Thymus (tissue), 11 donors: ENCODE data around the gene IL1RAPL1. TPM values are rescaled to one million over a fixed set of nuclear protein-coding genes. Genes with fewer than 3 reads are reported as not detected.

ENCODE experiments used
- DNase-seq, 9 donors: peaks; one replicate each; pipeline ENCODE4 v3.0.0-alpha.2; 2013; ENCODE audit warnings: low spot score in 9 of 9, low read depth in 6 of 9, missing footprints in 1 of 9
- H3K27ac ChIP-seq, 2 donors: one replicate each; pipeline ENCODE4 v1.5.1; 2013; ENCODE audit warnings: control low read depth in 1 of 2, low read depth in 1 of 2, low read length in 1 of 2, mild to moderate bottlenecking in 1 of 2, moderate library complexity in 1 of 2
- H3K27me3 ChIP-seq, 2 donors: one replicate each; pipeline ENCODE4 v1.5.1; 2013; ENCODE audit warnings: low read length in 1 of 2; ENCODE audit not compliant: control insufficient read depth in 2 of 2, insufficient read depth in 1 of 2
- H3K36me3 ChIP-seq, 2 donors: one replicate each; pipeline ENCODE4 v1.5.1; 2013; ENCODE audit warnings: low read length in 1 of 2, mild to moderate bottlenecking in 1 of 2, moderate library complexity in 1 of 2; ENCODE audit not compliant: control insufficient read depth in 2 of 2, insufficient read depth in 2 of 2
- H3K4me1 ChIP-seq, 2 donors: one replicate each; pipeline ENCODE4 v1.5.1; 2013; ENCODE audit warnings: low read length in 2 of 2; ENCODE audit not compliant: control insufficient read depth in 2 of 2, insufficient read depth in 2 of 2
- H3K4me3 ChIP-seq, 2 donors: one replicate each; pipeline ENCODE4 v1.5.1; 2013; ENCODE audit warnings: low read length in 2 of 2, control low read depth in 1 of 2, mild to moderate bottlenecking in 1 of 2
- H3K9me3 ChIP-seq, 2 donors: one replicate each; pipeline ENCODE4 v1.5.1; 2013; ENCODE audit warnings: low read length in 1 of 2, mild to moderate bottlenecking in 1 of 2; ENCODE audit not compliant: control insufficient read depth in 2 of 2, insufficient read depth in 1 of 2
- WGBS: extraction: QIAGEN DNeasy Blood & Tissue Kit; methylation state at CpG from one replicate; pipeline ENCODE4 v1.1.7; 2013; 5-methylcytosine and 5-hydroxymethylcytosine counted together
- polyA plus RNA-seq: library from polyadenylated mRNA; stranded (reverse); fragments of 200-250 nt; gene quantifications from one replicate; pipeline ENCODE4 v1.2.3, GENCODE V29; 2013
- total RNA-seq: library from RNA; stranded (reverse); fragments of 120-200 nt; gene quantifications from one replicate; pipeline ENCODE4 v1.2.4, GENCODE V29; 2013
- donor health status: healthy.

Gene IL1RAPL1
- total and polyA plus RNA-seq, 2 donors: 0.02 to 0.33 TPM

DNA sequence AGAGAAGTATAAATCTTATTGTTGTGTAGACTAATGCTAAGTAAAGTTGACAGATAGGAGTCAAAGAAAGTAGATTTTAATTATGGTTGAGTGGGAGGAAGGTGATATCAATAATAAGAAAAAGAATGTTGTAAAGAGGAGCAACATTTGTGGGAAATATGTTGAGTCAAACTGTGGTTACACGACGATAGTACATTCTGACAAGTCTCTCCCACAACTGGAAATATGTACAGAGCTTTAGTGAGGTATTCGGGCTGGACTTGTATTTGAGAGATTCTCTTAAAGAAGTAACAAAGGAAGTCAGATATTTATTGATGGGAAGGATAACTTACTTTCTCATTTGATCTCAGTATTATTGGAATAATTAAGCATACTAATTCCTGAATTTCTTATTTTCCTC lies 1102.8 kb downstream of the IL1RAPL1 start:
- DNase-seq: no peak
- WGBS: 92% methylated on average over 3 of the region's 3 CpGs
- H3K4me3 ChIP-seq: no peak overlapping the region

DNA sequence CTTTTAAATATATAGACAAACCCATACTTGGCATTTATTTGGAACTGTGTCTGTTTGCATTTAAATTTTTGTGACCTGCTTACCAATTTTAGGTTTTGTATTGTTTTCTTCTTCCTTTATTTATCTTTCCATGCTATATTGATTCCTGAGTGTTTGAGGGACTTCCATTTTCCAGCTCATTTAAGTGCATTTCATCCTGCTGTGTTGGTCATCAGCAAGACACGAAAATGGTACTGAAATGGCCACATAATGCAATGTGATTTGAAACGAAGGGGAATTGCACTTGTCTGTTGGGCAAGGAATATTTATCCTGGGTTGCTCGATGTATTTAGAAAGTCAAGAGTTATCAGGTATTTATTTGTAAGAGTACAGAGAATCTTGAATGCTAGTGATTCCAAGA lies 1103.8 kb downstream of the IL1RAPL1 start:
- Histone ChIP-seq H3K36me3 (no peaks in the 10 kb centered on the region), H3K27me3 (no peaks in the 10 kb centered on the region), H3K27ac (no peak overlapping the region), H3K9me3 (no peaks in the 10 kb centered on the region), H3K4me3 (no peak overlapping the region), H3K4me1 (no peaks in the 10 kb centered on the region)
- no peak for DNase-seq
- WGBS: 83% methylated on average over 3 of the region's 3 CpGs

More for the DNA sequence above, 1102.8 kb downstream of the IL1RAPL1 start:
- Histone ChIP-seq H3K27ac (no peak overlapping the region), H3K9me3 (no peaks in the 10 kb centered on the region), H3K36me3 (no peaks in the 10 kb centered on the region), H3K4me1 (no peaks in the 10 kb centered on the region), H3K27me3 (no peaks in the 10 kb centered on the region)

DNA sequence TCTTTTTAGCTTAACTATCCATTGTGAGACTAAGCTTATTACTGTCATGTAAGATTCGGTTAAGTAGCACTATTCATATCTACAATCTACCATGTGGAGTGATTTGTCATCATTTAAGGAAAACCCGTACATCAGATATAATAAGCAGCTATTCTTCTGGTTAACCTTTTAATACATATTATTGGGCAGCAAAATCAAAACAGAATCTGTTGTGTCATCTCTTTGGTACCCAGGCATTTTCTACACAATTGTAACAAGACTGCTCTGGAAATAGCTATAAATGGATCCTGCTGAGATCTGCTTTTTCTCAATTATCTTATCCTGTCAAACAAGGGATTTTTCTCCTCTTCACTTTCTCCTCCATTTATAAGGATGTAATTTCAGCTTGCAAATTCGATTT lies 1106.7 kb downstream of the IL1RAPL1 start:
- no peaks in the 10 kb centered on the region for H3K36me3 ChIP-seq
- H3K4me3 ChIP-seq: no peak overlapping the region
- no peaks in the 10 kb centered on the region for H3K9me3 ChIP-seq
- no peak for DNase-seq
- H3K27ac ChIP-seq: no peak overlapping the region
- H3K4me1 ChIP-seq: no peaks in the 10 kb centered on the region
- H3K27me3 ChIP-seq: no peaks in the 10 kb centered on the region
- 78% methylated on average over 3 of the region's 3 CpGs for WGBS

DNA sequence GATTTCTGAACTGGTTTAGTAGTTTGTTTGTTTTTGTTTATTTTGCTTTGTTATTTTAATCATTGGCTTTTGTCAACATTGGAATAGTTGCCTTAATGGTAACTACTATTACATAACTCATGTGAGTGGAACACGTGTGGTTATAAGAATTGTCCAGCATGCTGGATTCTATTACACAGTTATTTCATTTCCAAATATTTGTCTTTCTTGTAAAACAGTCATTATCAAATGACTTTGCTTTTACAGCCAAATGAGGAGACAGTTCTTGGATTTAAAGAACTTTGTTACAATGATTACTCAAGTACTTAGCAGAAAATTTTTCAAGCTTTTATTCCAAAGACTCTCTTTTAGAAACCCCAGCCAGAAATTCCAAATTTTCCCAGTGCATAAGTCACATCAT lies 1112.0 kb downstream of the IL1RAPL1 start:
- WGBS: 81% methylated on average over 1 of the region's 1 CpG
- no peak overlapping the region for H3K4me3 ChIP-seq
- DNase-seq: no peak
- no peaks in the 10 kb centered on the region for H3K9me3 ChIP-seq
- H3K4me1 ChIP-seq: no peaks in the 10 kb centered on the region
- H3K27ac ChIP-seq: no peak overlapping the region
- no peaks in the 10 kb centered on the region for H3K36me3 ChIP-seq
- H3K27me3 ChIP-seq: no peaks in the 10 kb centered on the region

DNA sequence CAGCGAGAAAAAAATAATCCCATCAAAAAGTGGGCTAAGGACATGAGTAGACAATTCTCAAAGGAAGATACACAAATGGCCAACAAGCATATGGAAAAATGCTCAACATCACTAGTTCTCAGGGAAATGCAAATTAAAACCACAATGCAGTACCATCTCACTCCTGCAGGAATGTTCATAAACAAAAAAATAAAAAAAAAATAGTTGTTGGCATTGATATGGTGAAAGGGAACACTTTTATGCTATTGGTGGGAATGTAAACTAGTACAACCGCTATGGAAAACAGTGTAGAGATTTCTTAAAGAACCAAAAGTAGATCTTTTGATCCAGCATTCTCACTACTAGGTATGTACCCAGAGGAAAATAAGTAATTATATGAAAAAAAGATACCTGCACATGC lies 1119.8 kb downstream of the IL1RAPL1 start:
- H3K27me3 ChIP-seq: no peaks in the 10 kb centered on the region
- H3K27ac ChIP-seq: no peak overlapping the region
- 88% methylated on average over 2 of the region's 2 CpGs for WGBS
- H3K9me3 ChIP-seq: no peaks in the 10 kb centered on the region
- H3K36me3 ChIP-seq: no peaks in the 10 kb centered on the region
- no peak overlapping the region for H3K4me3 ChIP-seq
- no peak for DNase-seq
- H3K4me1 ChIP-seq: no peaks in the 10 kb centered on the region

DNA sequence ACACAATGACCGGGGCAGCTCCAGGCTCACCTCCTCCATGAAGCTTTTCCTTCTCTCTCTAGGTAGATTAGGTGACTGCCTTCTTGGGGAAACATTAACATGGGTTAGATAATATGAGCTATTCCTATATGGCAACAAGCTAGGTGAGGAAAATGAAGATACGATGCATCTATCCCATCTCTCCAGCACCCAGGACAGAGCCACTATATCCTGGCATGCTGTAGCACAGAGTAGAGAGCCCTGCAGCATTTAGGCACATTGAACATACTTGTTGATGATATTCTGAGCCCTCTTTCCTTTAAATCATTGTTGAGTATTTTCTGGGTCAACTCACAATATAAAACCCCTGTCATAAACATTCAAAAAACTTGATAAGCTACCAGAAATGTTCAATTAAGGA lies 1133.9 kb downstream of the IL1RAPL1 start:
- no peaks in the 10 kb centered on the region for H3K36me3 ChIP-seq
- H3K27me3 ChIP-seq: no peaks in the 10 kb centered on the region
- H3K4me3 ChIP-seq: no peak overlapping the region
- H3K4me1 ChIP-seq: no peaks in the 10 kb centered on the region
- 92% methylated on average over 2 of the region's 2 CpGs for WGBS
- no peak for DNase-seq
- no peaks in the 10 kb centered on the region for H3K9me3 ChIP-seq
- H3K27ac ChIP-seq: no peak overlapping the region

DNA sequence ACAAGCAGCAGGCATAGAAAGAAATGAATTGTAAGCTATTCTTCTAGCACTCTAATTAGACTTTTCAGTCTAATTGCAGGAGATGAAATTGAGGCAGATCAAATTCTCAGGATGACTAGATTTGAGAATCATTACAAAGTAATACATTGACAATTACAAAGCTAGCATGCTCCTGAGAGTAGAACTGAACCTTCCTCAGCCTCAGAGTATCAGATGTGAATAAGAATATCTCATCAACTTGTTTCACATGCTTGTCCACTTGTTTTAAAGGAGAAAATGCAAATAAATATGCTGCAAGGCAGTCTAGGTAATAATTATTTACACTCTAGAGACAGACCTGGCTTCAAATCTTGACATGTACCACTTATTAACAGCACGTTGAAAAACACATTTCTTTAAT lies 1137.1 kb downstream of the IL1RAPL1 start:
- Histone ChIP-seq H3K4me1 (no peaks in the 10 kb centered on the region), H3K9me3 (no peaks in the 10 kb centered on the region), H3K36me3 (no peaks in the 10 kb centered on the region), H3K27ac (no peak overlapping the region), H3K4me3 (no peak overlapping the region), H3K27me3 (no peaks in the 10 kb centered on the region)
- WGBS: 80% methylated on average over 1 of the region's 1 CpG
- DNase-seq: no peak

DNA sequence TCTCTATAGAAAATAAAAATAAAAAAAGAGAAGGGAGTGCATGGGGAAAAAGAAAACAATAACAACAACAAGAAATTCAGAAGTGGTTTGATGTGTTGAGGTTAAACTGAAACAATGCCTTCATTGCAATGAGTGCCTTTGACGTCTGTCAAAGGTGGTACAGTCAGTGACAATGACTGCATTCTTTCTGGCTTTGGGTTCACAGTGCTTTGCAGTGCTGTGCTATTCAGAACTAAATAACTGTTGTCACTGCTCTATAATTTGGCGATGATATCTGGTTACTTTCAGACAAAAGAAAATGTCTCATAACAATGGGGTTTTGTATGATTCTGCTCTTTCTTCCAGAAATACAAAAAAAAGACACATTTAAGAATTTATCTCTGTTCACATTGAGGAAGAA lies 1139.6 kb downstream of the IL1RAPL1 start:
- 95% methylated on average over 2 of the region's 2 CpGs for WGBS
- H3K27ac ChIP-seq: no peak overlapping the region
- DNase-seq: no peak
- H3K9me3 ChIP-seq: no peaks in the 10 kb centered on the region
- no peaks in the 10 kb centered on the region for H3K36me3 ChIP-seq
- H3K4me1 ChIP-seq: no peaks in the 10 kb centered on the region
- no peaks in the 10 kb centered on the region for H3K27me3 ChIP-seq
- H3K4me3 ChIP-seq: no peak overlapping the region

DNA sequence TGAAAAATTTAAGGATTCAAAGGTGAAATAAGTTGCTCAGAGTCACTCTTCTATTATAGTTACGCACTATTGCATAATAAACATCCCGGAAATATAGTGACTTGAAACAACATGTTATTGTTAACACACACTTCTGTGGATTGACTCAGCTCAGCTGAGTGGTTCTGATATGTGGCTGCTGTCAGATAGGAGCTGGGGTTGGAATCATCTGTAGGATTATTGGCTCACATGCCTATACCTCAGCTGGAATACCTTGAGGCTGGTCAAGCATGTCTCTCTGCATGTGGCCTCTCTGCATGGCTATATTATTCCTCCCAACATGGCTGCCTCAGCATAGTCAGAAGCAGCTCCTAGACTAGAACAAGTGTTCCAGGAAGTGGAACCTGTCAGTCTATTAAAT lies 1141.4 kb downstream of the IL1RAPL1 start:
- Histone ChIP-seq H3K27ac (no peak overlapping the region), H3K27me3 (no peaks in the 10 kb centered on the region), H3K36me3 (no peaks in the 10 kb centered on the region), H3K4me1 (no peaks in the 10 kb centered on the region), H3K9me3 (no peaks in the 10 kb centered on the region), H3K4me3 (no peak overlapping the region)
- 93% methylated on average over 2 of the region's 2 CpGs for WGBS
- no peak for DNase-seq

DNA sequence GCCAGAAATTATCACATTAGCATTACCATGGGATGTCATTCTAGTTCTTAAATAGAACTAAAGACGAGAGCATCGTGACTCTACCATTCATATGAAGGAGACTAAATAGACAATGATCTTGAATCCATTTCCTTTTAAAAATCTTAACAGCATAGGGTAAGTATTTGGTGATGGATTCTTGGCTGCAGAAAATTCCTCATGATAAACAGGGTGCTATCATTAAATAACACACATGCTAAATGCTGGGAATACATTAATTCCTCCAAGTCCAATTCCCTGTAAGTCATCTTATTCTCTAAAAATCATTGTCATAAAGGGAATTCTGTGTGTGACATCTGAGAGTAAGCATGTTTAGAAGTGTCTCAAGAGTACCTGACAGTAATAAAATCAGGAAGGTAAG lies 1157.7 kb downstream of the IL1RAPL1 start:
- H3K9me3 ChIP-seq: no peaks in the 10 kb centered on the region
- H3K27ac ChIP-seq: no peak overlapping the region
- no peaks in the 10 kb centered on the region for H3K36me3 ChIP-seq
- H3K27me3 ChIP-seq: no peaks in the 10 kb centered on the region
- no peak overlapping the region for H3K4me3 ChIP-seq
- H3K4me1 ChIP-seq: no peaks in the 10 kb centered on the region
- DNase-seq: no peak
- 93% methylated on average over 2 of the region's 2 CpGs for WGBS
